Skin epidermis (tissue), 12 donors: ENCODE measurements around the gene GNG7.
"Not testable (repeated sequence)": the region's sequence is repeated elsewhere in the genome, so short reads cannot be mapped to it uniquely, and the experiment has no call there.

Experiments
- H3K27ac ChIP-seq, 21 experiments: fragments of 200-600 bp; sonication (generic) in 11 of 21; one replicate each; pipeline ENCODE4 v1.5.0; 2020; ENCODE audit warnings: mild to moderate bottlenecking in 3 of 21, inconsistent platforms in 2 of 21, moderate library complexity in 2 of 21
- H3K4me3 ChIP-seq, 7 experiments: fragments of 200-600 bp; sonication (generic) in 2 of 7; one replicate each; pipeline ENCODE4 v1.5.0; 2020; ENCODE audit warnings: inconsistent platforms in 2 of 7, mild to moderate bottlenecking in 2 of 7, moderate library complexity in 1 of 7

GNG7 gene

GRCh38 chr19:2514981-2515518 is 187.4 kb downstream of the GNG7 start:
- H3K27ac ChIP-seq = no peak overlapping the region
- H3K4me3 ChIP-seq = no peak overlapping the region

- Histone ChIP-seq H3K4me3 (no peak overlapping the region), H3K27ac (no peak overlapping the region)
Observed at GRCh38 chr19:2512523-2513431, 189.7 kb downstream of the GNG7 start.

- H3K27ac ChIP-seq = no peak overlapping the region
- H3K4me3 ChIP-seq = no peak overlapping the region
Observed at GRCh38 chr19:2511991-2512390, 190.5 kb downstream of the GNG7 start.

- Histone ChIP-seq H3K27ac (no peak overlapping the region), H3K4me3 (no peak overlapping the region)
Observed at GRCh38 chr19:2511570-2511969, 190.9 kb downstream of the GNG7 start.

- Histone ChIP-seq H3K27ac (no peak overlapping the region), H3K4me3 (no peak overlapping the region)
Observed at GRCh38 chr19:2509096-2509495, 193.4 kb downstream of the GNG7 start.

- H3K4me3 ChIP-seq = no peak overlapping the region
- H3K27ac ChIP-seq = peak overlapping the region in 2 of 21 experiments; percentile 16 to 30
Observed at GRCh38 chr19:2507109-2507508, 195.4 kb downstream of the GNG7 start.

- H3K27ac ChIP-seq = not testable (repeated sequence)
Observed at GRCh38 chr19:2506656-2507055, 195.8 kb downstream of the GNG7 start.

GRCh38 chr19:2503521-2504109 is 198.9 kb downstream of the GNG7 start:
- peak overlapping the region in 19 of 21 experiments; percentile 12 to 85 (median 55) for H3K27ac ChIP-seq
- H3K4me3 ChIP-seq = no peak overlapping the region

More at GRCh38 chr19:2506656-2507055, 195.8 kb downstream of the GNG7 start:
- H3K4me3 ChIP-seq = not testable (repeated sequence)

- Histone ChIP-seq H3K4me3 (no peak overlapping the region), H3K27ac (peak overlapping the region in 3 of 21 experiments; percentile 21 to 60 (median 49))
Observed at GRCh38 chr19:2500841-2501261, 201.6 kb downstream of the GNG7 start.

GRCh38 chr19:2500156-2500555 is 202.3 kb downstream of the GNG7 start:
- no peak overlapping the region for H3K4me3 ChIP-seq

GRCh38 chr19:2497186-2497585 is 205.3 kb downstream of the GNG7 start:
- no peak overlapping the region for H3K4me3 ChIP-seq
- H3K27ac ChIP-seq = peak overlapping the region in 1 of 21 experiments; percentile 10

More at GRCh38 chr19:2500156-2500555, 202.3 kb downstream of the GNG7 start:
- peak overlapping the region in 1 of 21 experiments; percentile 60 for H3K27ac ChIP-seq

- peak overlapping the region; percentile 32 to 51 (median 47) for H3K4me3 ChIP-seq
Observed at GRCh38 chr19:2495651-2496316, 206.7 kb downstream of the GNG7 start.

GRCh38 chr19:2495130-2495641 is 207.3 kb downstream of the GNG7 start:
- peak overlapping the region in 20 of 21 experiments; percentile 3 to 90 (median 72) for H3K27ac ChIP-seq
- peak overlapping the region; percentile 32 to 51 (median 47) for H3K4me3 ChIP-seq

More at GRCh38 chr19:2495651-2496316, 206.7 kb downstream of the GNG7 start:
- H3K27ac ChIP-seq = peak overlapping the region in 19 of 21 experiments; percentile 3 to 90 (median 73)

- H3K4me3 ChIP-seq = peak overlapping the region; percentile 32 to 51 (median 47)
- peak overlapping the region in 20 of 21 experiments; percentile 3 to 90 (median 72) for H3K27ac ChIP-seq
Observed at GRCh38 chr19:2494447-2495129, 207.9 kb downstream of the GNG7 start.

- Histone ChIP-seq H3K27ac (peak overlapping the region in 14 of 21 experiments; percentile 18 to 90 (median 75)), H3K4me3 (peak overlapping the region; percentile 32 to 51 (median 47))
Observed at GRCh38 chr19:2494084-2494446, 208.4 kb downstream of the GNG7 start.

GRCh38 chr19:2493448-2493847 is 209.0 kb downstream of the GNG7 start:
- H3K27ac ChIP-seq = peak overlapping the region in 8 of 21 experiments; percentile 18 to 90 (median 71)
- H3K4me3 ChIP-seq = not testable (repeated sequence)

GRCh38 chr19:2492870-2493269 is 209.6 kb downstream of the GNG7 start:
- H3K27ac ChIP-seq = peak overlapping the region in 2 of 21 experiments; percentile 14 to 84
- H3K4me3 ChIP-seq = no peak overlapping the region

GRCh38 chr19:2491130-2491801 is 211.2 kb downstream of the GNG7 start:
- peak overlapping the region in 11 of 21 experiments; percentile 14 to 79 (median 46) for H3K27ac ChIP-seq

More at GRCh38 chr19:2491130-2491801, 211.2 kb downstream of the GNG7 start:
- no peak overlapping the region for H3K4me3 ChIP-seq
